AG09309 (cell line): ENCODE results near the gene TRIM33.
A peak's percentile ranks its signal among the peaks of the same experiment; 100 is the strongest.

Source experiments
- DNase-seq: peaks from one replicate; pipeline ENCODE4 v3.0.0-alpha.2; 2010; ENCODE audit warnings: low read depth
- H3K4me3 ChIP-seq: 2 replicates; pipeline ENCODE4 v1.5.1; 2011; ENCODE audit warnings: mild to moderate bottlenecking, low read depth, low read length, moderate library complexity; ENCODE audit not compliant: control insufficient read depth
- TF ChIP-seq, protein P1 (sequence below): IDR thresholded peaks from 2 replicates; pipeline ENCODE4 v1.5.1; 2011; ENCODE audit warnings: mild to moderate bottlenecking, low read depth, low read length, inconsistent platforms; ENCODE audit not compliant: insufficient read depth, control insufficient read depth; ENCODE audit errors: missing control alignments

The TRIM33 gene

DNA sequence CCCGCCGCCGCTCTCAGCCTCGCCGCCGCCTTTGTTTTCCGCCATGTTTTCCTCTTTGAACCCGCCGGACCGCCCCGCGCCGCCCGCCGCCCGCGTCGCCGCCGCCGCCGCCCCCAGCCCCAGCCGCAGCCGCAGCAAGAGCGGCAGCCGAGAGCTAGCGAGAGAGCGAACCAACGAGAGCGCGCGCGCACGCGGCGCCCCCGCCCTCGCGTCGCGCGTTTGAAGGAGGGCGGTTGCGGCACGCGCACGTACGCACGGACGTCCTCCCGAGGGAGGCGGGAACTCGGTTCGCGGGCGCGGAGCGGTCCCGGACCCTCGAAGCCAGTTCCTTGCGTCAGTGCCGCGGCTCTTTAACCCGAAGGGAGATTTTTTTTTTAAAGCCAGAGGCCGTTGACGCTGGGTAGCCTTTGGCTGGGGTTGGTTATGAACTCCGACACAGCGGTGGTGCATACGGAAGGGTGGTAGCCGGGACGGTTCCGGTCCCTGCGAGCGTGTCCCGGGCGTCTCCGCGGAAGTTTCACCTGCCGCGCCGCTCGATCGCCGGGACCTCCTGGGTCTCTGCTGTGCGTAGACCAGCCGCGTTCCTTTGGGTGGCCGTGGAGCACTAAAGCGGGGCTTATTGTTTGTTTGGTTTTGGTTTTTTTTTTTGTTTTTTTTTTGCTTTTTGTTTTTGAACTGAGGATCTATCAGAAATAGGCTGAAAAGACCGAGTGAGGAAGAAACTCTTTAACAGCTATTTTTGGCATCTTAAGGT is at the start of gene TRIM33:
Gene TRIM33, minus strand, starts transcription at position 172 of the 754 bp plus-strand sequence. Its CDS starts 127 bp downstream, at position 45.
- peak within 1 kb of the TSS; percentile 94 for H3K4me3 ChIP-seq
- DNase-seq = peak; percentile 69
- TF ChIP-seq, protein P1, sequence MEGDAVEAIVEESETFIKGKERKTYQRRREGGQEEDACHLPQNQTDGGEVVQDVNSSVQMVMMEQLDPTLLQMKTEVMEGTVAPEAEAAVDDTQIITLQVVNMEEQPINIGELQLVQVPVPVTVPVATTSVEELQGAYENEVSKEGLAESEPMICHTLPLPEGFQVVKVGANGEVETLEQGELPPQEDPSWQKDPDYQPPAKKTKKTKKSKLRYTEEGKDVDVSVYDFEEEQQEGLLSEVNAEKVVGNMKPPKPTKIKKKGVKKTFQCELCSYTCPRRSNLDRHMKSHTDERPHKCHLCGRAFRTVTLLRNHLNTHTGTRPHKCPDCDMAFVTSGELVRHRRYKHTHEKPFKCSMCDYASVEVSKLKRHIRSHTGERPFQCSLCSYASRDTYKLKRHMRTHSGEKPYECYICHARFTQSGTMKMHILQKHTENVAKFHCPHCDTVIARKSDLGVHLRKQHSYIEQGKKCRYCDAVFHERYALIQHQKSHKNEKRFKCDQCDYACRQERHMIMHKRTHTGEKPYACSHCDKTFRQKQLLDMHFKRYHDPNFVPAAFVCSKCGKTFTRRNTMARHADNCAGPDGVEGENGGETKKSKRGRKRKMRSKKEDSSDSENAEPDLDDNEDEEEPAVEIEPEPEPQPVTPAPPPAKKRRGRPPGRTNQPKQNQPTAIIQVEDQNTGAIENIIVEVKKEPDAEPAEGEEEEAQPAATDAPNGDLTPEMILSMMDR = no peak

DNA sequence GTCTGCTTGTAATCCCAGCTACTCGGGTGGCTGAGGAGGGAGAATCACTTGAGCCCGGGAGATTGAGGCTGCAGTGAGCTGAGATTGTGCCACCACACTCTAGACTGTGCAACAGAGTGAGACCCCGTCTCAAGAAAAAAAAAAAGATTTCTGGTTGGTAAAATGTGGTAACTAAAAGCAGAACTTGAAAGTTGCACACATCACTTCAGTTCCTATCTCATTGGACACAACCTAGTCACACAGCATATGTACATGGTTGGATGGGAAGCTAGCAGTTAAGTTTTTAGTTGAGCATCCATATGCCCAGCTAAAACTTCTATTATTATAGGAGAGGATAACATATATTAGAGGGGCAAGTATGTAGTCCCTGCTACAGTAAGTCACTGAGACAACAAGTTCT is 48.4 kb upstream of the TRIM33 start:
- TF ChIP-seq, protein P1 = no peak
- no peak for DNase-seq
- no peak overlapping the region for H3K4me3 ChIP-seq

DNA sequence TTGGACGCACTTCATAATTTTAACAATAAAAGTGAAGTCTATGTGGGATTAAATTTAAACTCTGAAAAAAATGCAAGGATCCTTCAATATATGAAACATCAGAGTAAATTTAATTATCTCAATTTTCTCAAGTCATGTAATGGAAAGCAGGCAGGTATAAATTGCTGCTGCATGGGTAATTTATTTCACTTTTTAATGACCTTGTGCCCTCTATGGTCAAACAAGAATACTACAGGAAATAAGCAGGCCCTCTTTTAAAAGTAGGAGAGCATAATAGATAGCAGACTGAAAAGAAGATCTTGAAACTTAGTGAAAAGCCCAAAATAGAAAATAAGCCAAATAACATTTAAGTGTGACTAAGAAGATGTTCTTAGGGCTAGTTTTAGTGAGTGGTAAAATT is 47.5 kb upstream of the TRIM33 start:
- DNase-seq = no peak

DNA sequence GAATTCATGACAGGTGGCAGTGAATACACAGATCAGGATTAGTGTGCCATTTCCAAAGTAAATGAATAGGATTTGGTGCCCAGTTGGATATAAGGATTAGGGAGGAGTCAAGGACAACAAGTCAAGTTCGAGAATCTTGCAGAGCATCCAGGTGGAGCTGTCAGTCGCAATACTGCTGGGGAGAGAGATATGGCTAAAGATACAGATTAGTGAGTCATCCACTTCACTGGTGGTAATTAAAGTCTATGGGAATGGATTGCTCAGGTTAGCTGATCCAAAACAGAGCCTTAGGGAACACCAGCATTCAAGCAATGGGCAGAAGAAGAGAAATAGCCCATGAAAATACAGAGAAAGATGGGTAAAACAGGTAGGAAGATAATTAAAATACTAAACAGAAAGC is 43.6 kb upstream of the TRIM33 start:
- H3K4me3 ChIP-seq = no peak overlapping the region
- TF ChIP-seq, protein P1 = no peak
- DNase-seq = no peak

More for the DNA sequence above, 47.5 kb upstream of the TRIM33 start:
- H3K4me3 ChIP-seq = no peak overlapping the region
- TF ChIP-seq, protein P1 = peak; percentile 12

DNA sequence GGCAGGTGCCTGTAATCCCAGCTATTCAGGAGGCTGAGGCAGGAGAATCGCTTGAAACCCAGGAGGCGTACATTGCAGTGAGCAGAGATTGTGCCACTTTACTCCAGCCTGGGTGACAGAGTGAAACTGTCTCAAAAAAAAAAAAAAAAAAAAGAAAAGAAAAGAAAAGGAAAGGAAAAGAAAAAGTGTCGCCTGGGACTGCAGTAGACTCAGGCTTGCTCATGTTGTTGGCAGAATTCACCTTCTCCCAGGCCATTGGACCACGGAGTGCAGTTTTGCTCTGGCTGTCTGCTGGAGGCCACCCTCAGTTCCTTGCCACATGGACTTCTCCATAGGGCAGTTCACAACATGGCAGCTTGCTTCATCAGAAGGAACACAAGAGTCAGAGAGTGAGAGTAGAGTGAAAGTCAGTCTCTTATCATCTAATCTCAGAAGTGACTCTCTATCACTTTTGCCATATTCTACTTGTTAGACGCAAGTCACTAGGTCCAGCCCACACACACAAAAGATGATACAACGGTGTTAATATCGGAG is 41.2 kb upstream of the TRIM33 start:
- DNase-seq = no peak
- H3K4me3 ChIP-seq = no peak overlapping the region
- TF ChIP-seq, protein P1 = no peak

DNA sequence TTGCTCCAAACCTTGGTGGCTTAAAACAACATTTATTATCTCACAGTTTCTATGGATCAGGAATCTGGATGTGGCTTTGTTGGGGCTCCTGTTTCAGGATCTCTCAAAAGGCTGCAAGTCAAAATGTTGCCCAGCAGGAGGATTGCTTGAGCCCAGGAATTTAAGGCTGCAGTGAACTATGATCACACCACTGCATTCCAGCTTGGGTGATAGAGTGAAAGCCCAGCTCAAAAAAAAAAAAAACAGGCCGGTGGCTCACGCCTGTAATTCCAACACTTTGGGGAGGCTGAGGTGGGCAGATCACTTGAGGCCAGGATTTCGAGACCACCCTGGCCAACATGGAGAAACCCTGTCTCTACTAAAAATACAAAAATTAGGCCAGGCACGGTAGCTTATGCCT is 40.4 kb upstream of the TRIM33 start:
- TF ChIP-seq, protein P1 = no peak
- no peak for DNase-seq
- H3K4me3 ChIP-seq = no peak overlapping the region
